Breast epithelium (tissue), 4 donors: ENCODE measurements around the gene C4orf17. TPM values are rescaled to one million over a fixed set of nuclear protein-coding genes. Genes with fewer than 3 reads are reported as not detected.
"Not testable (repeated sequence)": the region's sequence is repeated elsewhere in the genome, so short reads cannot be mapped to it uniquely, and the experiment has no call there.

Source experiments
- DNase-seq, 2 donors: peaks; one replicate each; pipeline ENCODE4 v3.0.0-alpha.2; 2019; ENCODE audit warnings: low spot score in 2 of 2
- H3K27ac ChIP-seq, 2 donors: fragments of 200-600 bp; sonication (generic) in 1 of 2; one replicate each; pipeline ENCODE4 v1.5.1; 2016 to 2019; ENCODE audit warnings: mild to moderate bottlenecking in 1 of 2
- H3K27me3 ChIP-seq, 2 donors: fragments of 200-600 bp; sonication (generic) in 1 of 2; one replicate each; pipeline versions ENCODE4 v1.5.1 to v1.6.0; 2017 to 2019; ENCODE audit warnings: control low read depth in 1 of 2, mild to moderate bottlenecking in 1 of 2
- H3K36me3 ChIP-seq: fragments of 200-600 bp; one replicate; pipeline ENCODE4 v1.5.1; 2019
- H3K4me1 ChIP-seq, 2 donors: fragments of 200-600 bp; sonication (generic); one replicate each; pipeline ENCODE4 v1.5.1; 2016 to 2019; ENCODE audit warnings: control low read depth in 1 of 2
- H3K4me3 ChIP-seq, 3 donors: fragments of 200-600 bp; sonication (generic); 1 replicate in 2 of 3; 2 replicates in 1 of 3; pipeline ENCODE4 v1.5.1; 2016 to 2019; ENCODE audit warnings: mild to moderate bottlenecking in 3 of 3, moderate library complexity in 2 of 3
- H3K9me3 ChIP-seq, 2 donors: fragments of 200-600 bp; sonication (generic) in 1 of 2; one replicate each; pipeline ENCODE4 v1.5.1; 2016 to 2019; ENCODE audit warnings: control low read depth in 1 of 2
- POLR2A ChIP-seq: fragments of 450-650 bp; IDR thresholded peaks from one replicate; pipeline ENCODE4 v1.6.1; 2016; ENCODE audit warnings: antibody characterized with exemption, mild to moderate bottlenecking, moderate library complexity
- POLR2AphosphoS5 ChIP-seq, 3 donors: sonication (generic); formaldehyde crosslinking; IDR thresholded peaks; one replicate each; pipeline ENCODE4 v1.6.1; 2017; ENCODE audit warnings: antibody characterized with exemption in 3 of 3
- intact Hi-C: fragments of 100-400 bp; cut with DNase I; formaldehyde crosslinking; loops from one replicate; pipeline ENCODE4 v1.15.1; 2023; ENCODE audit warnings: low total_unique reads
- total RNA-seq, 3 donors: library from RNA; depleted of rRNA; stranded (reverse); fragments of >200 nt; gene quantifications; one replicate each; pipeline ENCODE4 v1.1.0, GENCODE V29; 2016
- TF ChIP-seq, protein P1 (sequence below), 3 donors: fragments of 450-650 bp; IDR thresholded peaks; one replicate each; pipeline ENCODE4 v1.5.1; 2016 to 2017; ENCODE audit warnings: antibody characterized with exemption in 3 of 3, mild to moderate bottlenecking in 3 of 3, moderate library complexity in 3 of 3

C4orf17 gene
- total RNA-seq, 3 donors from 2014 or later, result not detected

DNA sequence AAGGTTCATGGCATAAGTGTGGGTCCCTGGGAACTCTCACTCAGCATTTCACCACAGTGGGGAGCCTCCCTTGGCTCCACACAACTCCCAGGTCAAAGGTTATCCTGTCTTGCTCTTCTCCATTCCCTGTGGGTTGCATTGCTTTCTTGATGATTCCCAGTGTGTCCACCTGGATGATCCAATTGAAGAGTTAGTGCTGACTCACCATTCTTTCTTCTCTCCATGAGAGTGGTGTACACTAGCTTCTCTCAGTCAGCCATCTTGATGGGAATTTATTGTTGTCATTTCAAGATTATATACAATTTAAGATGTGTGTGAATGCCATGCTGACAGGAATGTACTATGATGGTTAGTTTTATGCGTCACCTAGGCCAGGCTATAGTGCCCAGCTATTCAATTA is 25.6 kb upstream of the C4orf17 start:
- H3K9me3 ChIP-seq, result peaks cover 14 to 36% of the 10 kb centered on the region in 2 donors
- TF ChIP-seq, protein P1, sequence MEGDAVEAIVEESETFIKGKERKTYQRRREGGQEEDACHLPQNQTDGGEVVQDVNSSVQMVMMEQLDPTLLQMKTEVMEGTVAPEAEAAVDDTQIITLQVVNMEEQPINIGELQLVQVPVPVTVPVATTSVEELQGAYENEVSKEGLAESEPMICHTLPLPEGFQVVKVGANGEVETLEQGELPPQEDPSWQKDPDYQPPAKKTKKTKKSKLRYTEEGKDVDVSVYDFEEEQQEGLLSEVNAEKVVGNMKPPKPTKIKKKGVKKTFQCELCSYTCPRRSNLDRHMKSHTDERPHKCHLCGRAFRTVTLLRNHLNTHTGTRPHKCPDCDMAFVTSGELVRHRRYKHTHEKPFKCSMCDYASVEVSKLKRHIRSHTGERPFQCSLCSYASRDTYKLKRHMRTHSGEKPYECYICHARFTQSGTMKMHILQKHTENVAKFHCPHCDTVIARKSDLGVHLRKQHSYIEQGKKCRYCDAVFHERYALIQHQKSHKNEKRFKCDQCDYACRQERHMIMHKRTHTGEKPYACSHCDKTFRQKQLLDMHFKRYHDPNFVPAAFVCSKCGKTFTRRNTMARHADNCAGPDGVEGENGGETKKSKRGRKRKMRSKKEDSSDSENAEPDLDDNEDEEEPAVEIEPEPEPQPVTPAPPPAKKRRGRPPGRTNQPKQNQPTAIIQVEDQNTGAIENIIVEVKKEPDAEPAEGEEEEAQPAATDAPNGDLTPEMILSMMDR (IDR thresholded peaks at IDR 0.05), result no peak
- no peak for TF ChIP-seq POLR2A
- no peak for TF ChIP-seq POLR2AphosphoS5 (IDR thresholded peaks at IDR 0.05)
- H3K27ac ChIP-seq, result no peak overlapping the region
- intact Hi-C loops, result no loop called here
- H3K4me1 ChIP-seq, result no peaks in the 10 kb centered on the region
- no peaks in the 10 kb centered on the region for H3K36me3 ChIP-seq
- no peak for DNase-seq
- no peak overlapping the region for H3K4me3 ChIP-seq
- H3K27me3 ChIP-seq, result no peaks in the 10 kb centered on the region

DNA sequence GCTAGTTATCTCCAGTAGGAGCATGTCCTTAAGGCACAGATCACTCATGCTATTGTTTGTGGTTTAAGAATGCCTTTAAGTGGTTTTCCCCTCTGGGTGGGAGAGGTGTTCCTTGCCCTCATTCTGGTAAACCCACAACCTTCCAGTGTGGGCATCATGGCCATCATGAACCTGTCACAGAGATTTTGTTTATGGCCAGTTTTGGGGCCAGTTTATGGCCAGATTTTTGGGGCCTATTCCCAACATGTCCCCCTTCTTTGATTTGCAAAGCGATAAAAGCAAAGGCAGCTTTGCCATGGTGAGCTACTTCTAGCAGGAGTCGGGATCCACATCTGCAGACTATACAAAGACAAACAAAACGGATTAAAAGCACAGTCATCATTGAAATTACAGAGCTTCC is 24.2 kb upstream of the C4orf17 start:
- H3K36me3 ChIP-seq, H3K4me1 ChIP-seq, intact Hi-C loops, DNase-seq, H3K4me3 ChIP-seq, H3K27me3 ChIP-seq, H3K27ac ChIP-seq: not testable (repeated sequence)
- peaks cover 14 to 39% of the 10 kb centered on the region in 2 donors for H3K9me3 ChIP-seq

DNA sequence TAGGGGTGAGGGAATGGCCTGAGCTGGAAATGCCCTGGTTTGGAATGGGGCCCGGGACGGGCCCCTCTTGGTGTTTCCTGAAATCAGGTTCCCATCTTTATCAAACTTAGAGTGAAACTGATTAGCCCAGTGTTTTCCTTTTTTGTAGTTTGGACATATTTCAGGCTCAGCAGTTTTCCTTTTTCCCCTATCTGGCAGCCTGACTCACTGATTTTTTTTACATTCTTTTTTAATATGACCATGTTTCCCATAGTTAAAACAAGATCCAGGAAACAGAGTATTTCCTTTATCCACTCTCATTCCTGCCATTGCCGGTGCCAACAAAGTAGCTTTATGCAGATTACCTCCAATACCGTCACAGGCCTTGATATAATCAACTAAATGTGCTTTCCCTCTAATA is 20.5 kb upstream of the C4orf17 start:
- intact Hi-C loops, result no loop called here
- no peak for DNase-seq

DNA sequence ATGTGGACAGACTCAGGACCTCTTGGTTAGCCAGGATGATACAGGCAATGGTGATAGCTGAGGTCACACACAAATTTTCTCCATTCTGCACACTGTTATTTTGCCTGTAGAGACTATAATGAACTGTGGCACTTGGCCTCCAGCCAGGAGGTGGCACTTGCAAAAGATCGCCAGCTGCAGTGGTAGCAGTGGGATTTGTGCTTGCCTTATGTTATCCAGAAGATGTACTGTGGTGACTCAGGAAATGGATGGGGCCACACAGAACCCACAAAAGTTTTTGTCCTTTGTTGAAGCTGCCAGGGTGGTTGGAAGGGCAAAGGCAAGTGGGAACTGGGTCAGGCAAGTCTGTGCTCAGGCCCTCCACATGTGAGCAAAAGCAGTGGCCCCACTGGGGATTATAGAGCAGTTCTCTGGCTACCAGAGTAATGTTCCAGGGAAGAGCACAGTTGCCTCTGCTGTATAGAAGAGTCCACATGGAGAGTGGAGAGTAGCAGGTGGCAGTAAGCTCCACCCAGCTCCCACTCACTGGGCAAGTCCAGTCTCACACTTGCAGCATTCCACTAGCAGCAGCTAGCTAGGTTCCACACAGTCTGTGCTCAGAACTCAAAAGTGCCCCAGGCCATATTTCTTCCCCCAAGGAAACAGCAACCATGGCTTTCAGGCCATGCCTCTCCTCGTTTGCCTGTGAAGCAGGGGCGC is 5.9 kb upstream of the C4orf17 start:
- H3K27me3 ChIP-seq, result no peaks in the 10 kb centered on the region
- TF ChIP-seq POLR2A (no peak), POLR2AphosphoS5 (IDR thresholded peaks at IDR 0.05) (no peak)
- TF ChIP-seq, protein P1 (IDR thresholded peaks at IDR 0.05), result no peak
- H3K4me1 ChIP-seq, result no peaks in the 10 kb centered on the region
- H3K9me3 ChIP-seq, result peaks cover 0 to 7% of the 10 kb centered on the region in 2 donors
- intact Hi-C loops, result no loop called here
- no peak overlapping the region for H3K27ac ChIP-seq
- no peak overlapping the region for H3K4me3 ChIP-seq
- DNase-seq, result no peak
- no peaks in the 10 kb centered on the region for H3K36me3 ChIP-seq

More for the DNA sequence above, 20.5 kb upstream of the C4orf17 start:
- Histone ChIP-seq H3K4me1 (no peaks in the 10 kb centered on the region), H3K36me3 (no peaks in the 10 kb centered on the region), H3K27me3 (no peaks in the 10 kb centered on the region), H3K9me3 (peaks cover 21 to 57% of the 10 kb centered on the region in 2 donors), H3K27ac (no peak overlapping the region), H3K4me3 (no peak overlapping the region)
- no peak for TF ChIP-seq POLR2AphosphoS5 (IDR thresholded peaks at IDR 0.05)

DNA sequence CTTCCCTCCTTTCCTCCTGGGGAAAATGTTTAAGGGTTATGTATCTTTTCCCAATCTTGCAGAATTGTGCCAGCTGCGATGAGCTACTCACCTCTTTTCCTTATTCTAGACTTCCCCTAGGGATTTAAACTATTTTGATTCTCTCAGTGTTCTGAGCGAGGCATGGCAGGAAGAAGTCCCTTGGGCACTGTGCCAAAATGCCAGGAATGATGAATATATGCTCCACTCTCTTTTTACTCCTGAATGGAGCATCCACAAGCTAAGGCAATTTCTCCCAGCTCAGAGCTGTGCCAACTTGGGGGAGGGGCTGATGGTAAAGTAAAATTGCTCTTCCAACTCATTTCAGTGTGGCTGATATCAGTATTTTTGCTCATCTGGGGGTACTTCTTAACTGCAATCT is 4.0 kb upstream of the C4orf17 start:
- Histone ChIP-seq H3K27me3 (no peaks in the 10 kb centered on the region), H3K9me3 (peaks cover 0 to 7% of the 10 kb centered on the region in 2 donors), H3K4me1 (no peaks in the 10 kb centered on the region), H3K4me3 (no peak overlapping the region), H3K27ac (no peak overlapping the region), H3K36me3 (no peaks in the 10 kb centered on the region)
- intact Hi-C loops, result no loop called here
- TF ChIP-seq POLR2AphosphoS5 (IDR thresholded peaks at IDR 0.05) (no peak), POLR2A (no peak)
- TF ChIP-seq, protein P1 (IDR thresholded peaks at IDR 0.05), result no peak
- no peak for DNase-seq

DNA sequence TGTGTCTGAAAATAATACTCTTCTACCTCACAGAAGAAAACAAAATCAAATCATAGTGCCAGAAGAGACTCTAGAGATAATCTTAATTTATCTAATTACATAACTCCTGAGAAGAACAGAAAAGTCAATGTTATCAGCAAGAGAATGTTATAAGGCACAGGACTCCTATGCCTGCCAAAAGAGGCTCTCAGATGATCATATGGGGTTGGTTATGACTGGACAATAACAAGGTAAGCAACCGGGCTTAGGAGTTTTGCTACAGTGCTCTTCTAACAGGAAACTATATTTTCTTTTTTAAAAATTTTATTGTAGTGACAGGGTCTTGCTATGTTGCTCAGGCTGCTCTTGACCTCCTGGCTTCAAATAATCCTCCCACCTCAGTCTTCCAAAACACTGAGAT is 3.5 kb upstream of the C4orf17 start:
- intact Hi-C loops, result no loop called here
- no peak for TF ChIP-seq POLR2AphosphoS5 (IDR thresholded peaks at IDR 0.05)
- TF ChIP-seq, protein P1 (IDR thresholded peaks at IDR 0.05), result no peak
- TF ChIP-seq POLR2A, result no peak
- no peak for DNase-seq
- H3K9me3 ChIP-seq, result peaks cover 0 to 7% of the 10 kb centered on the region in 2 donors
- H3K4me3 ChIP-seq, result no peak overlapping the region
- H3K27me3 ChIP-seq, result no peaks in the 10 kb centered on the region
- no peak overlapping the region for H3K27ac ChIP-seq
- no peaks in the 10 kb centered on the region for H3K36me3 ChIP-seq
- no peaks in the 10 kb centered on the region for H3K4me1 ChIP-seq
